Fibroblast of the aortic adventitia (primary cell): ENCODE measurements around the gene CCN2. TPM values are rescaled to one million over a fixed set of nuclear protein-coding genes. Genes with fewer than 3 reads are reported as not detected.

Experiments
- DNase-seq: peaks from one replicate; pipeline ENCODE4 v3.0.0-alpha.2; 2010; ENCODE audit warnings: low read depth
- H3K4me3 ChIP-seq: 2 replicates; pipeline ENCODE4 v1.5.1; 2011; ENCODE audit warnings: low read depth, mild to moderate bottlenecking, control low read depth, low read length, moderate library complexity
- total RNA-seq: library from RNA; depleted of rRNA; stranded (reverse); fragments of >200 nt; gene quantifications from 2 replicates; pipeline ENCODE4 v1.2.3, GENCODE V29; 2012; ENCODE audit warnings: low replicate concordance
- TF ChIP-seq, protein P1 (sequence below): IDR thresholded peaks from 2 replicates; pipeline ENCODE4 v1.5.1; 2011; ENCODE audit warnings: mild to moderate bottlenecking, low read length, control low read depth, inconsistent platforms; ENCODE audit not compliant: insufficient read depth

The CCN2 gene
- total RNA-seq, 1 donor: 118 TPM

- no peak overlapping the region for H3K4me3 ChIP-seq
- TF ChIP-seq, protein P1, sequence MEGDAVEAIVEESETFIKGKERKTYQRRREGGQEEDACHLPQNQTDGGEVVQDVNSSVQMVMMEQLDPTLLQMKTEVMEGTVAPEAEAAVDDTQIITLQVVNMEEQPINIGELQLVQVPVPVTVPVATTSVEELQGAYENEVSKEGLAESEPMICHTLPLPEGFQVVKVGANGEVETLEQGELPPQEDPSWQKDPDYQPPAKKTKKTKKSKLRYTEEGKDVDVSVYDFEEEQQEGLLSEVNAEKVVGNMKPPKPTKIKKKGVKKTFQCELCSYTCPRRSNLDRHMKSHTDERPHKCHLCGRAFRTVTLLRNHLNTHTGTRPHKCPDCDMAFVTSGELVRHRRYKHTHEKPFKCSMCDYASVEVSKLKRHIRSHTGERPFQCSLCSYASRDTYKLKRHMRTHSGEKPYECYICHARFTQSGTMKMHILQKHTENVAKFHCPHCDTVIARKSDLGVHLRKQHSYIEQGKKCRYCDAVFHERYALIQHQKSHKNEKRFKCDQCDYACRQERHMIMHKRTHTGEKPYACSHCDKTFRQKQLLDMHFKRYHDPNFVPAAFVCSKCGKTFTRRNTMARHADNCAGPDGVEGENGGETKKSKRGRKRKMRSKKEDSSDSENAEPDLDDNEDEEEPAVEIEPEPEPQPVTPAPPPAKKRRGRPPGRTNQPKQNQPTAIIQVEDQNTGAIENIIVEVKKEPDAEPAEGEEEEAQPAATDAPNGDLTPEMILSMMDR: no peak
- no peak for DNase-seq
Measured at GRCh38 chr6:131929976-131930375, 21.2 kb downstream of the CCN2 start.

GRCh38 chr6:131929264-131929663 is 21.9 kb downstream of the CCN2 start:
- DNase-seq: no peak
- H3K4me3 ChIP-seq: no peak overlapping the region
- TF ChIP-seq, protein P1: no peak

DNA sequence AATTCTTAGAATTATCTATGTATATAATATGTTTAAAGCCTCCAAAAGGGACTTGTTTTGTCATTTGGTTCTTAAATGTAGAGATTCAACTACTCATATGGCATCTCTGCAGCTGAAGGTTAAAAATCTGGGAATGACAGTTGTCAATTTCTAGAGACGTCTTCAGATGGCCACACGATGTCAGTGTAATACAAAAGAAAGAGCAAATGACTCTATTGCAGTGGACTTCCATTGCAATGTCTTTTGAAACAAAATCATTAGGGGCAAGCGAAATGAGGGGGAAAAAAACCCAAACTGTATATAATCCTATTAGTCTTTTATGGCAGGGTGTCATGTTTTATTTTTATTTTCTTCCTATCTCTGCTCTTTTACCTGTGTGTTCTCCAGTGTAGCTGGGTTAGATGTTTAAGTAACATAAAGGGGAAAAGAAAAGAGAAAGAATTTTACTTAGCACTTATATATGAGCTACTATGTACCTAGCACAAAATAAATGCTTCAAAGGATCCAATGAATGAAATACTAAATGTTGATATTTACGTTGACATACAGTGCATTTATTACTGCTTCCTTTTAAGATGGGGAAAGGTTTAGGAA is 26.2 kb downstream of the CCN2 start:
- no peak overlapping the region for H3K4me3 ChIP-seq
- TF ChIP-seq, protein P1: peak; percentile 49
- DNase-seq: peak; percentile 76

DNA sequence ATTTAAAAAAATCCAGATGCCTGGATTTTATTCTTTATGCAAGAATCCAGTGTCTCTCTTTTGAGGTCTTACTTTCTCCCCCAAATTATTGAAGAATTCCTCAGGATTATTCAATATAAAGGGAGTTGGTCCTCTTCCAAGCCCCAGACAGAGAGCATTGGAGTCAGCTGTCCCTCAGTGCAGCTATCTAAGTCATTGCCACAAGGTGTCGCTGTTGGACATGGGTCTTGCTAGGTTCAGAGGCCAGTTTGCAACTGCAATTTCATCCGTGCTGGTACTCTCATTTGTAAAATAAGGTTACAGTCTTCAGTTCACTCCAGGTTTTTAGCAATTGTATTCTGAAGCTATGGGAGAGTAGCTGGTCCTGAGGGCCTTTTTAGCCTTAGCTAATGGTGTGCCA is 27.8 kb downstream of the CCN2 start:
- DNase-seq: peak; percentile 72
- TF ChIP-seq, protein P1: peak; percentile 54

GRCh38 chr6:131920656-131921055 is 30.5 kb downstream of the CCN2 start:
- H3K4me3 ChIP-seq: no peak overlapping the region
- TF ChIP-seq, protein P1: no peak
- DNase-seq: no peak

More for the DNA sequence above, 27.8 kb downstream of the CCN2 start:
- no peak overlapping the region for H3K4me3 ChIP-seq

GRCh38 chr6:131918650-131919355 is 32.4 kb downstream of the CCN2 start:
- TF ChIP-seq, protein P1: no peak
- DNase-seq: no peak
- no peak overlapping the region for H3K4me3 ChIP-seq
